GM19025 (cell line): ENCODE measurements around the gene TINAGL1.

Experiments
- ATAC-seq: cut with Tn5 transposase; IDR thresholded peaks from one replicate; pipeline ENCODE4 v1.9.1; 2021; ENCODE audit warnings: mild to moderate bottlenecking, low read depth, moderate library complexity; ENCODE audit not compliant: unreplicated experiment

Gene TINAGL1

DNA sequence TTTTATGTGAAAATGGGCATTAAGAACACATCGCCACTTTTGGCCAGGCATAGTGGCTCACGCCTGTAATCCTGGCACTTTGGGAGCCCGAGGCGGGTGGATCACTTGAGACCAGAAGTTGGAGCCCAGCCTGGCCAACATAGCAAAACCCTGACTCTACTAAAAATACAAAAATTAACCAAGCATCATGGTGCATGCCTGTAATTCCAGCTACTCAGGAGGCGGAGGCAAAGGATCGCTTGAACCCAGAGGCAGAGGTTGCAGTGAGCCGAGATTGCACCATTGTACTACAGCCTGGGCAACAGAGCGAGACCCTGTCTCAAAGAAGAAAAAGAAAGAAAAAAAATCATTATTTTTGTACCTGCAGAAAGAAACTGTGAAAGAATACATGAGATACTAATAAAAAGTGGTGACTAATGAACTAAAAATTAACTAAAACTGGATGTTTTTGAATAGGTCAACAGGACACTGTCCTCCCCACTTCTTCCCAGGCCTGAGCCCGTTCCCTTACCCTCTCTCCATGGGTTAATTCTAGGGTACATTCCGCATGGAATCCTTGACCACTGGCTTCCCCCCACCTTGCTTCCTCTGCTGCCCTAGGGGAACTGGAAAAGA is 8.3 kb upstream of the TINAGL1 start:
- no peak for ATAC-seq

DNA sequence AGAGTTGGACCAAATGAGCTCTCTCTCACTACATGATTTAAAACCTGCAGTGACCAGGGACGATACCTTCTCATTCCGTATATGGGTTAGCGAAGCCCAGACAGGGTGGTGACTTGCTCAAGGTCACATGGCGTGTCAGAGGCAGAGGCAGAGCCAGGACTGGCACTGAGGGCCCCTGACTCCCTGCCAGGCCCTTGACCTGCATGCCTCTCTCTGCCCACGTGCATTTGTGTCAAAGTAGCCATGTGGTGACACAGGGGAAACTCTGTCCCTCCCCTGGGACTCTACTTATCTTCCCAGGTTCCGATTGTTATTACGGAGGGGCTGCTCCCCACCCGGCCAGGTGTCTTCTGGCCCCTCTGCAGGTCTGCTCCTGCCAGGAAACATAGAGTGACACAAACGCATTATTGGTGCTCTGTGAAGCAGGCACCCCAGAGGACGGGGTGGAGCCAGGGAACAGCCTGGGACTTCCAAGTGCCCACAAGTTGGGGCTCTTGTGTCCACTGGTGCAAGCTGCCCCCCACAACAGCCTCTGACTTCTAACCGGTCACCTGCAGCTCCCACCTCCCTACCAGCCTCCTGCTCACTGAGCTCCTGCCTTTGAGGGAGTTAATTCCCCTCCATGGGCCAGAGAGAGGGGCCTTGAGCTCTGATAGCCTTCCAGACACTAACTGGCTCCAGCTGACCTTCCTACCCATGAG is 7.3 kb upstream of the TINAGL1 start:
- no peak for ATAC-seq

DNA sequence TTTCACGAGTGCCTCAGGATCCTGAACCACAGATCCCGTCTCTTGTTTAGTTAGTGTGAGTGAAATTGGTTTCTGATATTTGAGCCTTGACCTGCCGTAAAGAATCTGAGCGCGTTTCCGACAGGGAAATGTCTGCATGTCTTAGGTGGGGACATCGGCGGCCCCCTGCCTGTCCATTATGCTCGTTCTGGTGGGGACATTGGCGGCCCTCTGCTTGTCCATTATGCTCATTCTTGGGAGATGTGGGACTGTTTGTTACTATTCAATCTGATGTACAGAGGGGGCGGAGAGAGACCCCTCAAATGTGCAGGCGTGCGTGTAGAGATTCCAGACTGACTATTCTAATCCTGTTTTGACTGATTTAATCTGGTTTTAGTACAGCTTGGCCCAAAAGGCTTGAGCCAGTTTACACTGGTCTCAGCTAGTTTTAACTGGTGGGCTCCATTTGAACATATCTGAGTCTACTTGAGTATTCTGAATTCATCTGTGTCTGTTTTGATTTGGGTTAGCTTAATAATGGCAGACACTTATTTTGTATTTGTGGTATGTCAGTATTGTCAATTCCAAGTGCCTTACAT is 6.6 kb upstream of the TINAGL1 start:
- no peak for ATAC-seq

DNA sequence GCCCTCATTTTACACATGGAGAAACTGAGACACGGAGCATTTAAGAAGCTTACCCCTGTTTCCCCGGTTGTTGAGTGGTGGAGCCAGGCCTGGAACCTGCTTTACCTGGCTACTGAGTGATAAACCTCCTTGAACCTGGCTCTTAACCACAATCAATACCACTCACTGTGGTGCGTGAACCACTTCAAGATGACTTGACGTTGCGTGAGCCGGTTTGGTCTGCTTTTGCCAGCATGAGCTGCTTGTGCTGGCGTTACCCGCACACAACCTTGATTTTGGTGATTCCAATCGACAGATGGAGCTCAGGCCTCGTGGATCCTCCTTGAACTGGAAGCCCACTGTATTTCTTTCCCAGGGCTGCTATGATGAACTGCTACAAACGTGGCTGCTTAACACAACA is 6.1 kb upstream of the TINAGL1 start:
- no peak for ATAC-seq

DNA sequence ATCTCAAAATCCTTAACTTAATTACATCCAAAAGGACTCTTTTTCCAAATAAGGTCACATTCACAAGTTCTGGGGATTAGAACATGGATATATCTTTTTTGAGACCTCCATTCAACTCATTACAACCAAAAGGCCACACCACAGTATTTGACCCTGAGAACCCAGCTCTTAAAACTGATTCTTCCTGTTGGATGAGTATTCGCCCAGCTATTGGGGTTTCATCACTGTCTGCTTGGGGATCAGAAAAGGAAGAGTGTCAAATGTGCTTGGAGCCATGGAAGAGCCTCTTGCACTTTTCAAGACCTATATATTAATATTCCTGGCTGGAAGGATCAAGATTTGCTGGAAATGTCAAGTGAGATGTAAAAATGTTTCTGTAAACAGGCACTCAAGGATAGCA is 5.4 kb upstream of the TINAGL1 start:
- no peak for ATAC-seq

DNA sequence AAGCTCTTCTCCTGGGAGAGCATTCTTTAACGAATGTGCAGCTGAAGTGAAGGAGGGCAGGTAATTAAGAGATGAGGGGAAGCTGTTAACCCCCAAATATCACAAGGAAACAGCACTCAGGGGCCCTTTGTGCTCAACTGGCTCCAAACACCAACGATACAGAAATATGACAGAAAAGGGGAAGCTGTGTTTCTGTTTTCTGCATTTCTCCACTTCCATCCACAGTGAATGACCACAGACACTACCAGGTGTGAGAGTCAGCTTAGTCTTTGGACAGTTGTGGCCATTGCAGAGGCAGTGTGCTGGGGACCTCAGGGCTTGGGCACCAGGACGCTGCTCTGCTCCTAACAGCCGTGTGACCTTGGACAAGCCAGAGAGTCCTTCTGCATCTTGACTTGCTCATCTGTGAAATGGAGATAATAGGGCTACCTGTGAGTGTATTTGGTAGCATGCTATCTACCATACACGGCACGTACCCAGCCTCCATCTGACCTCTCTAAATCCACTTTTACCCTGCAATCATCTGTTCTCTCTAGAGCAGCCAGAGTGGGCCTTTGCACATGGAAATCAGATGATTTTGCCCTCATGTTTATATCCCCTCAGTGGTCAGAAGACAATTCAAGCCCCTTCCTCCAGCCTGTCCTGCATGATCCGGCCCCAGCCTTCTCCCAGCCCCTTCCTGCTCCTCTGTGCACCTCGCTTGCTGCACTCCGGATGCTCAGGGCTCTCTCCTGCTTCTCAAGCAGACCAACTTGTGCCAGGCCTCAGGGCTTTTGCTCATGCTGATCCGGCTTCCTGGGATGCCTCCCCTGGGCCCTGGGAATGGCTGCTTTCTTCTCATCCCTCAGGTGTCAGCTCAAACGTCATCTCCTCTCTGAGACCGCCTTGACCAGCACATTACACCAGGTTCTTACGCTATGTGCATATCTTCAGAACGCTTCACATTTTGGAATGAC is 4.7 kb upstream of the TINAGL1 start:
- ATAC-seq: no peak

DNA sequence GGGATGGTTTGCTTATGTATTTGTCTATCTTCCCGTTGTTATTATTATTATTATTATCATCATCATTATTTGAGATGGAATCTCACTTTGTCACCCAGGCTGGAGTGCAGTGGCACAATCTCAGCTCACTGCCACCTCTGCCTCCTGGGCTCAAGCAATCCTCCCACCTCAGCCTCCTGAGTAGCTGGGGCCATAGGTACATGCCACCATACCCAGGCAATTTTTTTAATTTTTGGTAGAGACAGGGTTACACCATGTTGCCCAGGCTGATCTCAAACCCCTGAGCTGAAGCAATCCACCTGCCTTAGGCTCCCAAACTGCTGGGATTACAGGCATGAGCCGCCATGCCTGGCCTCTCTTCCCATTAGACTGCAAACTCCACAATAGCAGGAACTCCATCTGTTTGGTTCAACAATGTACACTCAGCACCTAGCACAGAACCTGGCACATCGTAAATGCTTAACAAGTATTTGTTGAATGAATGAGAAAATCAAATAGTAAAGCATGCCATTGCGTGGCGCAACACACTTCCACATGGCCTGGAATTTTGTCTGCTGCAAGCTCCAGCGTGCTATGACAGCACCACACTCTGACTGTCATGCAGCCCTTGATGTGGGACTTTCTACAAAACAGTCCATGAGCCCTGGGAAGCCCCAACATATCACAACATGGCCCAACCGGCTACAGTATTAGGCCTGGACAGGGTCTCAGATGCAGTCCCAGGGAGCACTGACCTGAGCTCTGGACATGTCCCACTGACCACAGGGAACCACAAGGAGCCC is 3.8 kb upstream of the TINAGL1 start:
- no peak for ATAC-seq

DNA sequence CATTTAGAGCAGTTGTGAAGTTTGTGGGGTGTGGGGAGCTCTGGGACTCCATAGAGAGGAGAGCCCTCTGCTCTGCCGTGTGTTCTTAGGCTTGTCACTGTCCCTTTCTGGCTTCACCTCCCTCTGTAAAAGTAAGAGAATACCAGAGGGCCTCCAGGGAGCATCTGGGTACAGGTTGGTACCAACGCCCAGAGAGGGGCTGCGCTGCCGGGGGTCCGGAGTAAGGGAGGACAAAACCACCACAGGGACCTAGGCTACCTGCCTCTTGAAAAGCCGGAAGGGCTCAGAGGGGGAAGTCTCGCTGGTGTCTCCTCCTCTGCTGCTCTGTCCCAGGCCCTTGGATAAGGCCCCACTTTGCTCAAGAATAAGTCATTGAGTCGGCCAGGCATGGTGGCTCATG is 3.1 kb upstream of the TINAGL1 start:
- ATAC-seq: no peak

DNA sequence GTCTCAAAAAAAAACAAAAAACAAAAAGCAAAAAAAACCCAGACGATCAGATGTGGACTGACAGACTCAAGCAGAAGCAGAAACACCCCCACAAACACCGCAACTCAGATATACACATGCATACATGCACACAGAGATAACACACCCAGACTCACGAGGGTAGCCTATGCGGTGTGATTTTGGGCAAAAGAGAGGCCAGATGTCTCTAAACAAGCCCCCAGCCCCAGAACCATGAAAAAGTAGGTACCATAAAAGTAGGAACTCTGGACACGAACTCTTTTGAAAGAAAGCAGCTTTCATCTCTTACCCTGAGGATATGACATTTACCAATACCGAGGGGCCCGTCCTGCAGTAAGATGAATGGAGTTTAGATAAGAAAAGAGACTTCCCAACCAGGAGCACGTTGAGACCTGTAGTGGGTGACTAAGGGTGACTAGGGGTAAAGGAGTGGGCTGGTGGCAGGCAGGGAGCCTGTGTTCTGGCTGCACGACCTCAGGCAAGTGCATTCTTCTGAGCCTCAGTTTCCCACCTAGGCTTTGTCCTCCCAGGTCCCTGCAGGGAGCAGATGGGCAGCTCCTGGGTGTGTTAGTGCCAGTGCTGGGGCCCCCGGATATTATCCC is 1.5 kb upstream of the TINAGL1 start:
- ATAC-seq: no peak

DNA sequence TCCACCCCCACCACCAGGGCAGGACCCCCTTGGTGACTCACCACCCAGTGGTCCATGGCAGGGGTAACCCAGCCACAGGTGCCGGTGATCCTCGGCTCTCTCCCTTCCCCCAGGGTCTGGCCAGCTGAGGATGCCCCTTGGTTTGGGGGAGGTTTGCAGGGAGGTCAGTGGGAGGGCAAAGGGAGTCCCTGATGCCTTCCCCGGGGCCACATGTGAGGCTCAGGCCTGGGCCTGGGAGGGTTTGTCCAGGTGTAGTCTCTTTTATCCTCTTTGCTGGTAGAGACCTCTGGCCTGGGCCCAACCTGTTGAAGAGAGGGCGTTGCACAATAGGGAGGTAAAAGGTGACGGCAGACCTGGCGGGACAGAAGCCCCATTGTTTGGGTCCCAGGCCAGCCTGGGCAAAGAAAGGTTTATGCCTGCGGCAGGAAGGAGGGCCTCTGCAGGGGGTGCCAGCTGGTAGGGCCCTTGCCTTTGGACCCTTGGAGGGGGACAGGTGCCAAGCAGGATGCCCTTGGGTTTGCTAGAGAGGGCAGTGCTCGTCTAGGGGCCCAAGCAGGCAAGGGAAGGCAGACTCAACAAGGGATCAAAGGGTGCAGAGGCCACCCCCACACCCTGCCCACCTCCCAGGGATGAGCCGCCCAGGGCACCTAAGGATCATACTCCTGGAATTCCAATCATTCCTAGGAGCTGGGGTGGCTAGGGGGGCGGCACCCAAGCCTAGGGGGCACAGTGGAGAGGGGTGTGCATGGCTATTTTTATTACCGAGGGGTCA is 760 bp upstream of the TINAGL1 start:
- no peak for ATAC-seq

DNA sequence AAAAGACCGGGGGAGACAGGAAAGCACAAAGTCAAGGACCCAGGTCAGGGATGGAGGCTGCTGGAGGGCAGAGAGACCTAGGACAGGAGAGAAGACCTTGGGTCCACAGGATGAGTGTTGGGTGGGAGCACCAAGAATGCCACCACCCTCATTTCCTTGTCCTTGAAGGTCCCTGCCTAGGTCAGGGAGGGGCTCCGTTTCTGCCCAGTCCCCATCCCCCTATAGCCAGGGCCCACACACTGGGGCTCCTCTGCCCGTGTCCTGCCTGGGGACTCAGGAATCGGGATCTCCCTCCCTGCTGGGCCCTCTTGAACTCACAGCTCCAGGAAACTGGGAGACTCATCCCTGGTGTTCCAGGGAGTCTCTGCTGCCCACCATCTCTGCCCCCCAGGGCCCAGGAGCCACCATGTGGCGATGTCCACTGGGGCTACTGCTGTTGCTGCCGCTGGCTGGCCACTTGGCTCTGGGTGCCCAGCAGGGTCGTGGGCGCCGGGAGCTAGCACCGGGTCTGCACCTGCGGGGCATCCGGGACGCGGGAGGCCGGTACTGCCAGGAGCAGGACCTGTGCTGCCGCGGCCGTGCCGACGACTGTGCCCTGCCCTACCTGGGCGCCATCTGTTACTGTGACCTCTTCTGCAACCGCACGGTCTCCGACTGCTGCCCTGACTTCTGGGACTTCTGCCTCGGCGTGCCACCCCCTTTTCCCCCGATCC is 584 bp downstream of the TINAGL1 start:
- no peak for ATAC-seq

DNA sequence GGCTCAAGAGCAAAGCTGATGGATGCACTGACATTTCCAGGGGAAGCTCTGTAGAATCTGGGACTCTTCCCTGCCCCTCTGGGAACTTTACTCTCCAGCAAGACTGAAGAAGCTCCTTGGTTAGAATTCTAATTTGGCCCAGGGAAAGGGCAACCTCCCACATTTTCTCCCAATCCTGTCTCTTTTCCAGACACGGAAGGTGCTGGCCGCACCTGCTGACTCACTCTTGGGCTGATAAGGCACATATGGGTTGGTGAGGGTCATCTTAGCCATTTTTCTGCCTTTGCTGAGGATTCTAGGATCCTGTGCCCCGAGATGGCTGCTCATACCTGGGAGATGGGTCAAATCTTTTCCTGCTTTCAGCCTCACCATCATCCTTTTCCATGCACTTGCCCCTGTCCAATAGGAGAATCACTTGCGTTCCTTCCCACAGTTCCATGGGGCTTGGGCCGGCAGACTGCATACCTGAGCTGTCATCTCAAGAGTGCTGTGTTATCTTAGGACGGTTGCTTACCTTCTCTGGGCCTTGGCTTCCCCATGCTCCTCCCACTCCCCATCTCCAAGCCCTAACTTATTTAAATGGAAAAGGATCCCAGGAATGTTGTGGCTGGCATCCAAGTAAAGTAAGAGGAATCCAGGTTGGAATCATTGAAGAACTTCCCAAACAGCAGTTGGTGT is 1.3 kb downstream of the TINAGL1 start:
- ATAC-seq: no peak

DNA sequence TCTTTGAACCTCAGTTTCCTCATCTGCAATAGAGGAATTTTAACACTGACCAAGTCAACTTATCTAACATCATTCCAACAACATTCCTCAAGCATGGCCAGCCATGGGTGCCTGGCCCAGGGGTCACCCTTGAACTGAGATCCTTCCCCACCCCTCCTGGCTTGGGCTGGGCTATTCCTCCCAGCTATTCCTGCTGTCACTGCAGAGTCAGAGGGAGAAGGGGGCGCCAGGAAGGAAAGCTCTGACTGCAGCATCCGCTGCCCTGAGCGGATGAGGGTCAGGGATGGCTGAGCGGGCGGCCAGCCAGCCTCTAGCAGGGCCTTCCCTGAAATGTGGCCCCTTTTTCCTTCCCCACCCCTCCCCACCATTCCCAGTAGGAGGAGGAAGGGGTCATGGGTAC is 3.1 kb downstream of the TINAGL1 start:
- no peak for ATAC-seq

DNA sequence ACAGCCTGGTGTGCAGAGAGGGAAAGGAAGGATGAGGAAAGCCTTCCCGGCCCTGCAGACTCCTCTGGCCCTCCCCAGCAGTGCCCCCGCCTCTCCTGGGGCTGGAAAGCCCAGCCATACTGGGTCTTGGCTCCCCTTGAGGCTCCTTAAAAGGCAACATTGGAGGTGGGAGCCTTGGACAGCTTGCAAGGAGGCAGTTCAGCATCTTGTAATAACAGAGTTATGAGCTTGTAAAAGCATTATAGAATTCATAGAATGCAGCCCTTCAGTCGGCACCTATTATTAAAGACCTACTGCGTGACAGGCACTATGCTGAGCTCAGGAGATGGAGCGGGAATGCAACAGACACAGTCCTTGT is 4.2 kb downstream of the TINAGL1 start:
- ATAC-seq: no peak

DNA sequence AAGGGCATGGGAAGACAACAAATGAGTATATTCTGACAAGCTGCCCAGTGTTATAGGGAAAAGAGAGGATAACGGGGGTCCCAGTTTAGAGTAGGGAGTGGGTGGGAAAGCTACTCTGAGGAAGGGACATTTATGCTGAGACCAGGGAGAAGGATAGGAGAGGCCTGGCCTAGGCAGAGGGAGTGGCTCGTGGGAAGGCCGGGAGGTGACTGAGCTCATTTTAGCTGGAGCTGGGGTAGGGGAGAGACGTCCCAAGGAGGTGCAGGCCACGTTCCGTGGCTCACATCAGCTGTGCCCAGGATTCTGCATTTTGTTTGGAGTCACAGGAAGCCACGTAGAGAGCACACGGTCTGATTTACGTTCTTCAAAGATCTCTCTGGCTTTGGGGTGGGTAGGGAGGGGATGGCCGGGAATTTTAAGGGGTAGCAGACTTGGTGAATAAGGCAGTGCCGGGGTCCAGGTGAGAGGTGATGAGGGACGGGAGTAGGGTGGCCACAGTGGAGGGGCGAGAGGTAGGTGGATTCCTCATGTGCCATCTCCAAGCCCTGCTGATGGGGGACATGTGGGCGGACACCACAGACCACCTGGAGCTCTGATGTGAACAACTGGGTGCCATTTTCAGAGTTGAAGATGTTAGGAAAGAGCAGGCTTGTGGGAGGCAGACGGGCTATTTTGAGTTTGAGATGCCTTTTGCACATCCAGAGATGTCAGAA is 4.7 kb downstream of the TINAGL1 start:
- no peak for ATAC-seq

DNA sequence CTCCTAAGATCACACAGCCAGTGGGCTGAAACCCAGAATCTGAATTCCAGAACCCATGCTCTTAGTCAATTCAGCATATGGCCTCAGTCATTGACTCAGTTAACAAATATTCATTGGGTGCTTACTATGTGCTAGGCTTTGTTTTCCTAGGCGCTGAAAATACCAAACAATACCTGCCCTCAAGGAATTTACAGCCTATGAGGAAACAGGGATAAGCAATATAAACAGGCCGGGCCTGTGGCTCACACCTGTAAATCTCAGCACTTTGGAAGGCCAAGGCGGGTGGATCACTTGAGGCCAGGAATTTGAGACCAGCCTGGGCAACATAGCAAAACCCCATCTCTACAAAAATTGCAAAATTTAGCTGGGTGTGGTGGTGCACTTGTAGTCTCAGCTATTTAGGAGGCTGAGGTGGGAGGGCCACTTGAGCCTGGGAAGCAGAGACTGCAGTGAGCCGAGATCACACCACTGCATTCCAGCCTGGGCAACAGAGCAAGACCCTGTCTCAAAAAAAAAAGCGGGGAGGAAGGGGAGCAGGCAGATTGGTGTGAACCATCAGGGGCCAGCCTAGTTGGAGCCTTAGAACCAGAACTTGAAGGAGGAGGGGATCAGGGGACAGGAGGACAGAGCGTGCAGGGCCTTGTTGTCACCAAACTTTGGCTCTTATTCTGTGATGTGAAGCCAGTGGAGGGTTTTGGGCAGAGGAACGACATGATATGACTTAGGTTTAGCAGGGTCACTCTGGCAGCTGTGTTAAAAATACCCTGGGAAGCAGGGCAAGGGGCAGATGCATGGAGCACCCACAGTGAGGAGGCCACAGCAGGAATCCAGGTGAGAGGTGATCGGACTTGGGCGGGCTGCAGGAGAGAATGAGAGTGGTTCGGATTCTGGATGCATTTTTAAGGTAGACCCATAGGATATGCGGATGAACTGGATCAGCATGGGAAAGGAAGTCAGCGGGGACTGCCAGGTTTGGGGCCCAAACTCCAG is 5.8 kb downstream of the TINAGL1 start:
- no peak for ATAC-seq
